ENCODE measurements around the gene HRG. TPM values are rescaled to one million over a fixed set of nuclear protein-coding genes. Genes with fewer than 3 reads are reported as not detected.

Gene HRG
- total and polyA plus RNA-seq, 2 experiments from 2014 or later = not detected

- H3K27me3 ChIP-seq = no peaks in the 10 kb centered on the region
- H3K36me3 ChIP-seq = no peaks in the 10 kb centered on the region
- H3K9me3 ChIP-seq (ENCODE audit: low read depth) = no peaks in the 10 kb centered on the region
- H3K4me1 ChIP-seq (ENCODE audit: low read depth) = no peaks in the 10 kb centered on the region
- no peak overlapping the region for H3K4me3 ChIP-seq
- TF ChIP-seq CTCF (IDR thresholded peaks at IDR 0.05; ENCODE audit: low read depth, low read length) = no peak
- H3K27ac ChIP-seq = no peak overlapping the region
- DNase-seq (ENCODE audit: low read depth in 1 of 2, low spot score in 1 of 2) = no peak
These were observed 25.4 kb upstream of the HRG start for GRCh38 chr3:186640473-186640818.

- Histone ChIP-seq H3K4me1 (ENCODE audit: low read depth) (no peaks in the 10 kb centered on the region), H3K27ac (no peak overlapping the region), H3K4me3 (no peak overlapping the region), H3K27me3 (no peaks in the 10 kb centered on the region), H3K9me3 (ENCODE audit: low read depth) (no peaks in the 10 kb centered on the region), H3K36me3 (no peaks in the 10 kb centered on the region)
- no peak for TF ChIP-seq CTCF (IDR thresholded peaks at IDR 0.05; ENCODE audit: low read depth, low read length)
- no peak for DNase-seq (ENCODE audit: low read depth in 1 of 2, low spot score in 1 of 2)
These were observed 24.9 kb upstream of the HRG start for GRCh38 chr3:186640929-186641328.

GRCh38 chr3:186642014-186642413 lies 23.8 kb upstream of the HRG start:
- Histone ChIP-seq H3K9me3 (ENCODE audit: low read depth) (no peaks in the 10 kb centered on the region), H3K4me3 (no peak overlapping the region)

GRCh38 chr3:186643493-186643892 lies 22.3 kb upstream of the HRG start:
- Histone ChIP-seq H3K9me3 (ENCODE audit: low read depth) (no peaks in the 10 kb centered on the region), H3K4me3 (no peak overlapping the region), H3K4me1 (ENCODE audit: low read depth) (no peaks in the 10 kb centered on the region), H3K27me3 (no peaks in the 10 kb centered on the region), H3K27ac (no peak overlapping the region), H3K36me3 (no peaks in the 10 kb centered on the region)
- DNase-seq (ENCODE audit: low read depth in 1 of 2, low spot score in 1 of 2) = no peak
- TF ChIP-seq CTCF (IDR thresholded peaks at IDR 0.05; ENCODE audit: low read depth, low read length) = no peak

More at GRCh38 chr3:186642014-186642413, 23.8 kb upstream of the HRG start:
- H3K36me3 ChIP-seq = no peaks in the 10 kb centered on the region
- no peak for TF ChIP-seq CTCF (IDR thresholded peaks at IDR 0.05; ENCODE audit: low read depth, low read length)
- no peak for DNase-seq (ENCODE audit: low read depth in 1 of 2, low spot score in 1 of 2)
- no peak overlapping the region for H3K27ac ChIP-seq
- no peaks in the 10 kb centered on the region for H3K27me3 ChIP-seq
- no peaks in the 10 kb centered on the region for H3K4me1 ChIP-seq (ENCODE audit: low read depth)

- TF ChIP-seq CTCF (IDR thresholded peaks at IDR 0.05; ENCODE audit: low read depth, low read length) = no peak
- no peak for DNase-seq (ENCODE audit: low read depth in 1 of 2, low spot score in 1 of 2)
These were observed 21.1 kb upstream of the HRG start for GRCh38 chr3:186644683-186645082.

GRCh38 chr3:186646106-186646505 lies 19.7 kb upstream of the HRG start:
- no peak overlapping the region for H3K27ac ChIP-seq
- no peaks in the 10 kb centered on the region for H3K27me3 ChIP-seq
- no peak overlapping the region for H3K4me3 ChIP-seq
- TF ChIP-seq CTCF (IDR thresholded peaks at IDR 0.05; ENCODE audit: low read depth, low read length) = no peak
- H3K36me3 ChIP-seq = no peaks in the 10 kb centered on the region
- no peak for DNase-seq (ENCODE audit: low read depth in 1 of 2, low spot score in 1 of 2)
- no peaks in the 10 kb centered on the region for H3K9me3 ChIP-seq (ENCODE audit: low read depth)
- no peaks in the 10 kb centered on the region for H3K4me1 ChIP-seq (ENCODE audit: low read depth)

More at GRCh38 chr3:186644683-186645082, 21.1 kb upstream of the HRG start:
- Histone ChIP-seq H3K9me3 (ENCODE audit: low read depth) (no peaks in the 10 kb centered on the region), H3K27me3 (no peaks in the 10 kb centered on the region), H3K36me3 (no peaks in the 10 kb centered on the region), H3K4me1 (ENCODE audit: low read depth) (no peaks in the 10 kb centered on the region), H3K27ac (no peak overlapping the region), H3K4me3 (no peak overlapping the region)
